Measurements from ENCODE around the gene FAAH2. TPM values are rescaled to one million over a fixed set of nuclear protein-coding genes. Genes with fewer than 3 reads are reported as not detected.

The FAAH2 gene
- total and polyA plus RNA-seq, 8 donors = 2.6 to 17.3 (median 7.2) TPM; not detected in 1

DNA sequence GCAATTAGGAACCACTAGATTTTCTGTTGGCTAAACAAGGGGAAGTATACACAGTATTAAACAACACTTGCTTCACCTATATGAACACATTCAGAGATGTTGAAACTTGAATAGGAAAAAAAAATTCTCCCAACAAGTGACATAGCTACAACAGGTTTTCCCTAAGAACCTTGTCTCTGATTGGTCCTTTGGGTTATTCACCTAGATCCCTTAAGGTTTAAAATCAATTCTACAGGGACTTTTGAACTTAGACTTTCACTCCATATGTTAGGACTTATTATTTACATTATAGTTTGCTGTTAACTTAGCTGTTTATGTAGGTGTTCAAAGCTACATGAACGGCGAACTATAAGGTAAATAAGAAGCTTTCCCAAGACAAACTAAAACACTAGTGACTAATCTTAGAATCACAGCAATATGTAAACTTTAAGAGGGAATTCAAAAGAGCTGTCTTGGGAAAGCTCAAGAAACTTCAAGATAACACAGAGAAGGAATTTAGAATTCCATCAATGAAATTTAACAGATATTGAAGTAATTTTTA lies 233.1 kb downstream of the FAAH2 start:
- no peak for DNase-seq
- Histone ChIP-seq H3K9me3 (peaks cover 0 to 8% (median 1%) of the 10 kb centered on the region in 4 donors), H3K4me1 (no peaks in the 10 kb centered on the region)

DNA sequence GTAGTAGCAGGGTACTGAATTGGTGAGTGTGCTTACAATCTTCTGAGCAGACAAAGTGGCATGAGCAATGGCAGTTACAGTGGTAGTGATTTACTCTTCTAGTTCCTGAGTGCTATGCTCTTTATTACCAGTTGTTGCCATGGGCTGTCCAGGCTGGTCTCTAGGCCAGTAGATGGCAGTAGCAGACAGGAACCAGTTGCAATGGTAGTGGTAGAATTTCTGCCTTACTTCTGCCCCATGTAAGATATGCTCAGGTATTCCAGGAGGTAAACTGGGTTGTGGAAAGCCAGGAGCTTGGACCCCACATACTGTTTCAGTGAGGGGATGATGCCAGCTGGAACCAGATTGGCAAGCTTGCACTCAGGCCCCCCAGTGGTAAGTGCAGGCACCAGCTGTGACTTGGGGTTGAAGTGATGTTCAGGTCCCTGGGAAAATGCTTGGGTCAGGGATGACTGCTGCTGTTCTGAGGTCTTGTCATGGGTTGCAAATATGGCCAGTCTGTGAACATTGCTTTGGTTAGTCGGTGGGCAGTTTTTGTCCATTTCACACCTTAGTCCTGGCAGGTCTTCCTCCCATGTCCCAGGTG lies 242.3 kb downstream of the FAAH2 start:
- Histone ChIP-seq H3K27me3 (no peaks in the 10 kb centered on the region), H3K36me3 (no peaks in the 10 kb centered on the region), H3K9me3 (no peaks in the 10 kb centered on the region), H3K27ac (no peak overlapping the region), H3K4me1 (no peaks in the 10 kb centered on the region), H3K4me3 (no peak overlapping the region)
- TF ChIP-seq POLR2AphosphoS5 (IDR thresholded peaks at IDR 0.05) = no peak
- TF ChIP-seq, protein P1, sequence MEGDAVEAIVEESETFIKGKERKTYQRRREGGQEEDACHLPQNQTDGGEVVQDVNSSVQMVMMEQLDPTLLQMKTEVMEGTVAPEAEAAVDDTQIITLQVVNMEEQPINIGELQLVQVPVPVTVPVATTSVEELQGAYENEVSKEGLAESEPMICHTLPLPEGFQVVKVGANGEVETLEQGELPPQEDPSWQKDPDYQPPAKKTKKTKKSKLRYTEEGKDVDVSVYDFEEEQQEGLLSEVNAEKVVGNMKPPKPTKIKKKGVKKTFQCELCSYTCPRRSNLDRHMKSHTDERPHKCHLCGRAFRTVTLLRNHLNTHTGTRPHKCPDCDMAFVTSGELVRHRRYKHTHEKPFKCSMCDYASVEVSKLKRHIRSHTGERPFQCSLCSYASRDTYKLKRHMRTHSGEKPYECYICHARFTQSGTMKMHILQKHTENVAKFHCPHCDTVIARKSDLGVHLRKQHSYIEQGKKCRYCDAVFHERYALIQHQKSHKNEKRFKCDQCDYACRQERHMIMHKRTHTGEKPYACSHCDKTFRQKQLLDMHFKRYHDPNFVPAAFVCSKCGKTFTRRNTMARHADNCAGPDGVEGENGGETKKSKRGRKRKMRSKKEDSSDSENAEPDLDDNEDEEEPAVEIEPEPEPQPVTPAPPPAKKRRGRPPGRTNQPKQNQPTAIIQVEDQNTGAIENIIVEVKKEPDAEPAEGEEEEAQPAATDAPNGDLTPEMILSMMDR (IDR thresholded peaks at IDR 0.05) = no peak
- TF ChIP-seq POLR2A (IDR thresholded peaks at IDR 0.05) = no peak
- no peak for TF ChIP-seq EP300 (IDR thresholded peaks at IDR 0.05)
- intact Hi-C loops (cut with DNase I; ENCODE audit: low total_unique reads) = no loop called here
- WGBS, 5 donors = 29 to 79% (median 60%) methylated on average over 1 of the region's 1 CpG; no CpG with 5 or more reads in 1 of the 5 donors
- peak in 1 of 2 donors; percentile 14 for DNase-seq

More for the DNA sequence above, 233.1 kb downstream of the FAAH2 start:
- Histone ChIP-seq H3K27ac (no peak overlapping the region), H3K4me3 (no peak overlapping the region), H3K27me3 (peaks cover 0 to 4% (median 0%) of the 10 kb centered on the region in 3 donors), H3K36me3 (no peaks in the 10 kb centered on the region)
- WGBS, 5 donors = 16 to 37% (median 29%) methylated on average over 2 of the region's 2 CpGs
- intact Hi-C loops (cut with DNase I; ENCODE audit: low total_unique reads) = no loop called here
- TF ChIP-seq POLR2A (IDR thresholded peaks at IDR 0.05) (no peak), POLR2AphosphoS5 (IDR thresholded peaks at IDR 0.05) (no peak), EP300 (IDR thresholded peaks at IDR 0.05) (no peak)
- TF ChIP-seq, protein P1 (IDR thresholded peaks at IDR 0.05) = no peak

Other genes with a start within 250 kb of the FAAH2 start
- 1 to 10 TPM in 3 of 5 donors, not detected in 2; 4.1 to 9.9 (median 6.7) TPM for gene SPIN2B, start 165.2 kb upstream of the FAAH2 start, total RNA-seq
- gene SPIN2B, start 165.2 kb upstream of the FAAH2 start, polyA plus RNA-seq = 10 to 100 TPM in 1 of 3 donors, 1 to 10 TPM in 2; 4.9 to 10.3 (median 6.9) TPM
- gene SPIN2A, start 149.3 kb upstream of the FAAH2 start, total RNA-seq = 1 to 10 TPM in 3 of 5 donors, under 1 TPM in 1, not detected in 1; 0.87 to 2.9 (median 1.2) TPM
- gene SPIN2A, start 149.3 kb upstream of the FAAH2 start, polyA plus RNA-seq = under 1 TPM in 2 of 3 donors, not detected in 1; 0.19 to 0.38 TPM